NAMALWA (cell line): Measurements from ENCODE around the gene HOXA6.

Source experiments
- DNase-seq: peaks from one replicate; pipeline ENCODE4 v3.0.0-alpha.2; 2015; ENCODE audit warnings: low spot score

Gene HOXA6

DNA sequence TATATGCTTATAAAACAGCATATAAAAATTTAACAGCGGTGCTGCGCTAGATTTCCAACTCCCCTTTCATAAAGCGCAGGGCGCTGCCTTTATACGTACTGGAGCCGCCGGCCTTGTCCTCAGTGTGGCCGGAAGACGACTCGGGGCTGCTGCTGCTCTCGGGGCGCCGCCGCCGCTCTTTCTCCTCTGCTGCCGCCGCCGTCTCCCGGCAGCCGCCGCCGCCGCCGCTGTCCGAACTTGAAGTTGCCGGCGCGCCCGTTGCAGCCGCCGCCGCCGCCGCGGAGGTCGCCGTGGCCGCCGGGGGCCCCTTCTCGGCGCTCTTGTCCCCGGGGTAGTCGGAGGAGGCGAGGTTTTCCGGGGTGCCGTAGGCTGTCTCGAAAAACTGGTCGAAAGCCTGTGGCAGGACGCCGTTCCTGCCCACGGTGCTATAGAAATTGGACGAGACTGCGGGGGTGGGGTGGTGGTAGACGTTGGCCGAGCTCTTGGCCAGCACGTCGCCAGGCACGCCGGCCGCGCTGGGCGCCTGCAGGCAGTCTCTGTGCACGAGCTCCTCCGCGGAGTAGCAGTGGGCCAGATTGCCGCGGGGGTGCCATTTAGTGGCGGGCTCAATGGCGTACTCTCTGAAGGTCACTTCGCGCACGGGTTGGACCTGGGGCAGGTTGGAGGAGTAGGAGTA lies 36.9 kb upstream of the HOXA6 start:
- DNase-seq: no peak

DNA sequence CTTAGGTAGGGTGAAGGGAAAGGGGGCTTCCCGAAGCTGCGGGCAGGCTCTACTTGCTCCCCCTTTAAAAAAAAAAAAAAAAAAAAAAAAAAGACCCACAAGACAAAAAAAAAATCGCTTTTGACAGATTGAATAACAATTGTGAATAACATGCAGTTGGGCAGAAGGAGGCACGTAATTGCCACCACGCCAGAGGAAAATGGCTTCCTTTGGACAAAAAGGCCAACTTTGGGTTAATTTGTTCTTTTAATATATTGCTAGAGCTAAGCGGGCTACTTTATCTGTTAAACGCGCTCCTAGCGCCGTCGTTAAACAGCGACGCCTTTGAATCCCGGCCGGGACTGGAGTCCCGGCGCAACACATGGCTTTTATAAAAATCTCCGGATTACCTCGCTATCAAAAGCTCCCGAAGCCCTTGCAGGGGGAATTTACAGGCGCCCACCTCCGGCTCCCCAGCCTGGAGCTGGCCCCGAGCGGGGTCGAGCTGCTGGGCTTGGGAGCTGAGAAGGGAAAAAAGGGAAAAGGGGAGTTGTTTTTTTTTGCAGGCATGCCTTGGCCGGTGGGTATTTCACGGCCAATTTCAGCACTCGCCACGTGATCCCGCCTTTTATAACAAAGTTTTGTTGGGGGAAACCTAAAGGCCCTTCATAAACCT lies 36.2 kb upstream of the HOXA6 start:
- DNase-seq: no peak

- DNase-seq: no peak
These were observed 35.5 kb upstream of the HOXA6 start for GRCh38 chr7:27182861-27183681.

DNA sequence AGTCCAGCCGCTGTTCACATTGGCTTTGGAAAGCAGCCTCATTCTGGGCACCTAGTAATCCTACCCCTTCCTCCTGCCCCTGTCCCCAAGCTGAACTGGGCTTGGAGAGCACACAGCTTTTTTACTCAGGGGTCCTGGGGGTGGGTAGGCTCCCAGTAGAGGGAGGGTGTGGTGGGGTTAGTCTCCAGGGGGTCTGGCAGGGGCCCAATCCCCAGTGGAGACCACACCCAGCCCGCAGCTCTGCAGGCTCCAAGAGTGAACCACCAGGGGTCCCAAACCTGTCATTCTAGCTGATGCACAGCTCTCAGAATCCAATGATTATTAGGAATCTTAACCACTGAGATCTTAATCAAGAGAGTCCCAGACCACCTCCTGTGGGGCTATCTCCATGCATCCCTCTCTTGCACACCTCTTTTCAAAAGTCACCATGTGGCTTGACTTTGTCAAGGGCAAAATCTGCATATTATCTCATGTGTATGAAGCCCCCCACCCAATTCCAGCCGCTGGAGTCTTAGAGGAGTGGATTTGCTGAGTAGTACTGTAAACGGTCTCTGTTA lies 34.8 kb upstream of the HOXA6 start:
- DNase-seq: no peak

DNA sequence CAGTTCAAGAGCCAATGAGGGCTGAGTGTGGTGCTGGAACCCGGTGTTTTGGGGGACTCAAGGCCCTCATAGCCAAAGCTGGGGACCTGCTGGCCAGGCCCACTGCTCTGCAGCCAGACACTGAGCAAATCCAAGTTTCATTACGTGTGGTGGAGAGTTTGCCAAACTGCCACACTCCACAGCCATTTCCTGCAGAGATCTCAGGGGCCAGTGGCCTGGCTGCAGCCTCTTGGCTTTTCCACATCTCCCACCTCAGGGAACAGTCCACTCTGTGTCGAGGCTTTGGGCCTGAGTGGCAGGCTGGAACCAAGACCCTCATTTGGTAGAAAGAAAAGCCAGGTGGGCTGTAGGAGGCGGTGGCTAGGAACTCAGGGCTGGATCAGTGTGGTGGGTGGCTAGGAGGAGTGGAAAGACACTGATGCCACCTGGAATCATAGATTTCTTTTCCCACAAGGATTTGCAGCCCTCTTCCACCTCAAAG lies 34.3 kb upstream of the HOXA6 start:
- DNase-seq: no peak

DNA sequence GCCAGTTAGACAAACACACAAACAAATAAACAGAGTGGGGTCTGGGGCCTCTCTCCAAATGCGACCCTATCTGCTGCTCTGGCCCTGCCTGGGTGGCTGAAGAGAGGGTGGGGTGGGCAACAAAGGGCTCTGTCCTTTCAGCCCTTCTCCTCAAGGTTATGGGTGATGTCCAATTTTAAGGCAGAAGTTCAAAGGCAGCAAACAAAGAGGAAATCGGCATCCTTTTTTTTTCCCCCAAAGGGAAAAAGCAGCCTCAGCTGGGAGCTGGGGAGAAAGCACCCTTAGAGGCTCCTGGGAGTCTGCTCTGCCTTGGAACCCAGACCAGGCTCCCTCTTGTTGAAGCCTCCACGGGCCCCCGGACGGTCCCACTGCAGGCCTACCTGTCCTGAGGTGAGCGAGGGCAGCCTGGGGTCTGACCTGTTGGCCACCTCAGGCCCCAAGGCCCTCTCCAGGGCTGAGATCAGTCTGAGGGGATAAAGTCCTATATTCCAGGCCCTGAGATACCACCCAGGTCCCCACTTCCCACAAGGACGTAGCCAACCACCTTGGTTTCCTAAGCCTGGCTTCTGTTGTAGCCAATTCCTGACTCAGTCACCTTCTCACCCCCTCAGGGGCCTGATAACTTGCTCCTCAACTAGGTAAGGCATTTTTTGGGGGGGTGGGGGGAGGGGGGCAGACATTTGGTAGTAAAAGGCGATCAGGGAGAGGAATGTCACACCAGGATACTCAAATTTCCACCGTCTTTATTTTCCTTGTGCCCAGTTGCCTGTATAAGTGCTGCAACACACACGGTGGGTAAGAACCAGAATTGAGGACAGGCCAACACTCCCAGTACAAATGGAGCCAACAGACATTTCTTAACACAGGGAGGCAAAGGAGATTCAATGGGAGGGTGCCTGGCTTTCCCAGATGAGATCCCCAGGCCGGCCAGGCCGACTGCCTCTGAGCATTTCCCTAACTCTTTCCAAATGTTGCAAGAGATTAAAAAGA lies 33.2 kb upstream of the HOXA6 start:
- no peak for DNase-seq

DNA sequence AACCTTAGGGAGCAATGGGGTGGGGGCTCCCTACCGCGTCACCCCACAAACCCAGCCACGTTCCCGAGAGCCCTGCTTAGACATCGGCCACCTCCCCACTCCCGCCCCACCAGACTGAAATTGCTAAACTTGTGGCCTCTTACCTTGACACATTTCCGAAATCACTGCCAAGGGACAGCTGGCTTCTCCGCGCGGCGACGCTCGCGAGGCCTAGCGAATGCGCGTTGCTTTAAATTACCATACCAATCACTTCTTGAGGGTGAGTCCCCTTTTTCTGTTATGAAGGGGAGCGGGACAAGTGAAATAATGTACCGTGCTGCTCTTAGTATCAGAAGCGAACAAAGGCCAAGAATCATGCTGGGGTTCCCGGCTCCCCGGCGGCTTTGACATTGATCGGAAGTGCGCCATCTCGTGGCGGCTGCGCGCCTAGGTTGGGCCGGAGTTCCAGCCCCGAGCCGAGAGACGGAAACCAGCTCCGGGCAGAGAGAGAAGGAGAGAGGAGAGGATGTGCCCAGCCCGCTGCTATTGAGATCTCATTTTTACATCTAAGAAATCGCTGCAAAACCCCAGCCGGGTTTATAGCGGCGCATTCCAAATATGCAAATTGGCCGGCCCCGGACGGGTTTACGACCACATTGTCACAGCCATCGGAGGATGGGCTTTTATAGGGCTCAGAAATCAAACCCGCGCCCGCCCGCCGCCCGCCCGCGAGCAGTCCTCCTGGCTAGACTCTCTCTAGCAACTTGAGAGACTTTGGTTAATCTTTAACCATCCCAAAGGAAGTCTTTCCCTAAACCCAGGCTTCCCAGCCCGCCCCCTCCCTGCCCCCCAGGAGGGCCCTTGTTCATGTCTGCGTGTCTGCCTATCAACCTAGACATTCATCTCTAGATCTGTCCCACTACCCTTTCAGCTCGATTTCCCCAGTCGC lies 32.2 kb upstream of the HOXA6 start:
- no peak for DNase-seq

DNA sequence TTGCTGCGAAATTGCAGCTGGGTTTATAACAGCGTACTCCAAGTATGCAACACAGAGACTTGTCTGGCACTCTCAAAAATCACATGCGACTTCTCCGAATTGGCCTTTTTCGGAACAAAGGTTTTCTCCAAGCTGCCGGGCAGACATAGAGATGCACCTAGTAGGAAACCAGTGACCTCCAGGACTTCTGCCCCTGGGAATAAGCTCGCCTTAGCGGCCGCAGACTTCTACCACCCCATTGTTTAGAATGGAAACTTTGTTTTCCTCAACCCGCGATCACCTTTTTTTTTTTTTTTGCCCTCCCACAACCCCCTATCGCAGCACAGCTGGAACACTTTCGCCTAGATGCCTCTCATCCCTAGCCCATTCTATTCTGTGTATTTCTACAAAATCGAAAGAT lies 31.5 kb upstream of the HOXA6 start:
- no peak for DNase-seq

GRCh38 chr7:27178366-27178765 lies 30.8 kb upstream of the HOXA6 start:
- DNase-seq: no peak

DNA sequence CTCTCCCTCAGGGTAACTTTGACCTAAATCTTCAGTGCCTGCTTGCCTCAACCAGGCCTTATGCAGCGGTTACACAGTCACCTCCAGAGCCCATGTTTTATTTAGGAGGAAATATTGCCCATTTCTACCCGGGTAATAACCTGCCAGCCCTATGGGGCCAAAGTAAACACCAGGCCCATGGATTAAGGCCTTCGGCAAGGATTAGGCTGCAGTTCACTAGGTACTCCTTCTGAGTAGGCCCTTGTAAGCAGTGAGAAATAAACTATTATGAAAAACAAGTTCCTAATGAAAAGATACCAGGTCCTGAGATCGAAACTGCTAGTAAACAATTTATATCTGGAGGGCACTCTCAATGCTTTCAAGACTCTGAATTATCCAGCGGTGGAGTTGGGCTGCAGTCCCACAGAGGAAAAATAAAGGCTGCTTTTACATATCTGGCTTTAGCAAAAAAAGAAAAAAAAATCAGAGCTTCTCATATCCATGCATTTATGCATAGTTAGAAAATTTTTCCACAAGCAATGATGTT lies 30.3 kb upstream of the HOXA6 start:
- no peak for DNase-seq

GRCh38 chr7:27176962-27177794 lies 29.6 kb upstream of the HOXA6 start:
- no peak for DNase-seq

- DNase-seq: no peak
These were observed 28.9 kb upstream of the HOXA6 start for GRCh38 chr7:27176524-27176845.

DNA sequence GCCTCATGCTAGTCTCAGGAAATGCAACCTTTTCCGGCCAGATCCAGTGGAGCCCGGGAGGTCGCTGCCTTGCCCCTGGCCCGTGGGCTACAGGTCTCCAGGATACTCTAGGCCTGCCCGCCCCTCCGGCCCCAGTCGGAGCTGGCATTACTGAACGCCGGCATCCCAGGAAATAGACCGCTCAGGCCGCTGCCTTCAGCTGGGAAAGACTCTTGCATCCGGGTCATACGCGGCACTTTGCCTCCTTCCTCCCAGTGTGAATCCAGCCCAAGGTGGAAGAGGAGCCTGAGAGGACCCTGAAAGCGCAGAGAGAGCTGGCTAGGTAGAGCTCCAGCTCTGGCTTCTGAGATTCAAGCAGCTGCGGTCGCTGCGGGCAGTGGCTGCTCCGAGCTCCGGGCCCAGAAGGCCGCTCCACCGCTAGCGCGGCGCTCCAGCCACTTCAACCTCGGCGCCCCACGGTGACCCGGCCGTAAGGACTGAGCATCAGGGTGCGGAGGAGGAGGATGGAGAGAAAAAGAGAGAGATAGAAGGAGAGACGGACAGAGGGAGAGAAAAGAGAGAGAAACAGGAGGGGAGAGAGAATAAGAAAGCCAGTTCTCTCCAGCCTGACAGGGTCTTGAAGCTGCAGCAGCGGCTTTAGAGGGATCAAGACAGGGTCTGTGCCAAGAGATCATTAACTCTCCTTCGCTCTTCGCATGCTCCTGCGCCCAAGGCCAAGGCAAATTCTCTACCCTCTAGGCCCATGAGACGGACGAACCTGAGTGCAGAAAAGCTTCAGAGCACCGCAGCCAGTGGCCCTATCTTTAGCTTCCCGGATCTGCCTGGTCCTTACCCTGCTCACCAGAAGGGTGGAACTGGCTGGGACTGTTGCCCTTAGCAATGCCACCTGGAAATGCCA lies 28.3 kb upstream of the HOXA6 start:
- no peak for DNase-seq

DNA sequence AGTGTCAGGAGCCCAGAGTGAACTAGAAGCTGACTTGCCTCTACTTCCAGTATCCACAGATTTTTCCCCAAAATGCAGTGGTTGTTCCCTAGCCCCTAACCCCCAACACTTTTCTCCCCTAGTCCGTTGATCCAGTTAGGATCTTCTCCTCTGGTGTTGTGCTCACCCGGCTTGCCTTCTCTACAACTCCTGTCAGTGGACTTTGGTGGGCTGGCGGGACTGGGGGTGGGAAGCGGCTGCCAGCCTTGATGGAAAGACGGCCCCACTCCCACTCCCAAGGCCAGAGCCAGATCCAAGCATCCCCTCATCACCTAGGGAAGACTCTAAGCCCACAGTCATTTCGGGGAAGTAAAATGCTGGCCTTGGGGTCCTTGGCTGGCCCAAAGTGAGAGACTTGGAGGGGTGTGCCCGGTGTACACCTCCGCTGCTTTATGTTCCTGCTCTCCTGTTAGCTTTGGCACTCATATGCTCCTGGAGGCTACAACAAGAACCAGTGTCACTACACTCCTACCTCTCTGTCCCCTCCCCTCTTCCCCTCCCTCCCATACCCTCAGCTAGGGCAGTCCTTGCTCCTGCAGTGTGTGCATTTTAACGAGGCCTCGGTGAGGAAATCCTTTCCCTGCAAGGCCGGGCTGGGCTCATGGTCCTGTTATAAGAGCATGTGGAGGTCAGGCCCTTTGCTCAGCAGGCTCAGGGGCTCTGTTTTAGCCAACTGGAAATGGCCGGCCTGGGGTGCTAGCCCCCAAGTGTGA lies 27.5 kb upstream of the HOXA6 start:
- DNase-seq: no peak

- DNase-seq: no peak
These were observed 26.6 kb upstream of the HOXA6 start, which contains the start of gene HOXA10 for GRCh38 chr7:27173956-27174873. Gene HOXA10, minus strand, starts transcription at chr7:27174320. Its CDS starts 14 bp downstream, at chr7:27174306.

DNA sequence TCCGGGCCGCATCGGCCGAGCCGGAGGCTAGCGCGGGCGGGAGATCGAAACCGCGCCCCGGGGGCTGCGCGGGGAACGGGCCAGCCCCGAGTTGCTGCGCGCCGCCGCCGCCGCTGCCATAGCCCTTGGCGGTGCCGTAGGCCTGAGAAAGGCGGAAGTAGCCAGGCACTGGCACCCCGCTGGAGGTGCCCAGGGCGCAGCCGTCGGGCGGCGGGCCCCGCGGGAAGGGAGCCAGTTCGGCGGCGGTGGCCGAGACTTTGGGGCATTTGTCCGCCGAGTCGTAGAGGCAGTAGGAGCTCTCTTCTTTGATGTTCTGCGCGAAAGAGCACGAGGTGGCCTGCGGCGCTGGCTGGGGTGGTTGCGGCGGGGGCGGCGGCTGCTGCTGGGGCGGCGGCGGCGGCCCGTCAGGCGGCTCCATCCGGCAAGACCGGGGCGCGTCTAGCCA lies 26.0 kb upstream of the HOXA6 start:
- no peak for DNase-seq
